ENCODE measurements around the gene AFM.

DNA sequence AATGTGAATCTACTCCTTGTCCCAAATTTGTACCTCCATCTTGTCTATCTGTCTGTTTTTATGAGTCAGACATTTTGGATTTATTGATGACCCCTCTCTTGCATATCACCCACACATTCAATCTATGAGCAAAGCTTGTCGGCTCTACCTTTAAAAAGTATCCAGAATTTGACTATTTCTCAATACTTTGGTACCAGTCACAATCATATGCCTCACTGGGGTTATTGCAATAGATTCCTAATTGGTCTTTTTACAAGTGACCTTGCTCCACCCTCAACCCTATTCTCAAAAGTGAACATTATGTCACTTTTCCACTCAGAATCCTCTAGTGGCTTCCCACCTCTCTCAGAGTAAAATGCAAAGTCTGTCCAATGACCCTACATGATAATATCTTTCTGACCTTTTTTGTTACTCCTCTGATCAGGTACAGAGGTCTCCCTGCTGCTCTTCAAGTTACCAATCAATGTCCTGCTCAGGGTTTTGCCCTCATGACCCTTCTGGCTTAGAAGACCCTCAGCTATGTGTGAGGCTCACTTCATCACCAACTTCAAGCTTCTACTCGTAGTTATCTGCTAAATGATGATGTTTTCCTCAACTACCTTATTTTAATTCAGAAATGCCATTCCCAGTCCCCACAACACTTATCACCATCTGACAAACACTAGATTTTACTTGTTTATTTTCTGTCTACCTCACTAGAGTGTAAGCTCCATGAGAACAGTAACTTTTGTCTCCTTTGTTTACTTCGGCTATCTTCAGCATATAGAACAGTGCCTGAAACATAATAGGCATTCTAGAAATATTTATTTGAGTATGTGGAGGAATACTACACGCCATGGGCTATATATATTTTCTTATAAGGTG is 23.1 kb upstream of the AFM start:
- TF ChIP-seq, protein P1, sequence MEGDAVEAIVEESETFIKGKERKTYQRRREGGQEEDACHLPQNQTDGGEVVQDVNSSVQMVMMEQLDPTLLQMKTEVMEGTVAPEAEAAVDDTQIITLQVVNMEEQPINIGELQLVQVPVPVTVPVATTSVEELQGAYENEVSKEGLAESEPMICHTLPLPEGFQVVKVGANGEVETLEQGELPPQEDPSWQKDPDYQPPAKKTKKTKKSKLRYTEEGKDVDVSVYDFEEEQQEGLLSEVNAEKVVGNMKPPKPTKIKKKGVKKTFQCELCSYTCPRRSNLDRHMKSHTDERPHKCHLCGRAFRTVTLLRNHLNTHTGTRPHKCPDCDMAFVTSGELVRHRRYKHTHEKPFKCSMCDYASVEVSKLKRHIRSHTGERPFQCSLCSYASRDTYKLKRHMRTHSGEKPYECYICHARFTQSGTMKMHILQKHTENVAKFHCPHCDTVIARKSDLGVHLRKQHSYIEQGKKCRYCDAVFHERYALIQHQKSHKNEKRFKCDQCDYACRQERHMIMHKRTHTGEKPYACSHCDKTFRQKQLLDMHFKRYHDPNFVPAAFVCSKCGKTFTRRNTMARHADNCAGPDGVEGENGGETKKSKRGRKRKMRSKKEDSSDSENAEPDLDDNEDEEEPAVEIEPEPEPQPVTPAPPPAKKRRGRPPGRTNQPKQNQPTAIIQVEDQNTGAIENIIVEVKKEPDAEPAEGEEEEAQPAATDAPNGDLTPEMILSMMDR (IDR thresholded peaks at IDR 0.05): no peak
- TF ChIP-seq POLR2AphosphoS5 (IDR thresholded peaks at IDR 0.05): no peak
- no peak for TF ChIP-seq EP300 (IDR thresholded peaks at IDR 0.05)

Data from sigmoid colon (tissue), 4 donors.